HepG2 (cell line): ENCODE results near the gene ATP8A1.

Experiments used
- EP300 ChIP-seq, 3 experiments: sonication (generic) in 1 of 3; formaldehyde crosslinking in 1 of 3; IDR thresholded peaks; 2 replicates each; pipeline versions ENCODE4 v1.5.1 to v1.6.1; 2011 to 2020; ENCODE audit warnings: low read depth in 2 of 3, low read length in 2 of 3, borderline replicate concordance in 1 of 3, improper control_type of control experiment in 1 of 3, mild to moderate bottlenecking in 1 of 3, missing genetic modification reagents in 1 of 3, moderate library complexity in 1 of 3
- SCMH1 ChIP-seq: sonication (generic); formaldehyde crosslinking; IDR thresholded peaks from 2 replicates; pipeline ENCODE4 v1.9.0; 2021; ENCODE audit warnings: missing genetic modification reagents, mild to moderate bottlenecking, borderline replicate concordance
- ZNF660 ChIP-seq: sonication (generic); formaldehyde crosslinking; IDR thresholded peaks from 2 replicates; pipeline ENCODE4 v1.5.1; 2020; ENCODE audit warnings: mild to moderate bottlenecking, low read depth, missing genetic modification reagents, borderline replicate concordance
- ZNF878 ChIP-seq: sonication (generic); formaldehyde crosslinking; IDR thresholded peaks from 2 replicates; pipeline ENCODE4 v1.8.1; 2023; ENCODE audit warnings: mild to moderate bottlenecking, missing genetic modification reagents, moderate library complexity

- TF ChIP-seq ZNF660 (CRISPR knock-in tag): no peak
- TF ChIP-seq EP300 (IDR thresholded peaks at IDR 0.05; ENCODE audit: low read depth in 2 of 2, low read length in 2 of 2): no peak
- no peak for TF ChIP-seq EP300 (CRISPR knock-in tag; IDR thresholded peaks at IDR 0.05; ENCODE audit: borderline replicate concordance)
- TF ChIP-seq ZNF878 (CRISPR knock-in tag): no peak
- no peak for TF ChIP-seq SCMH1 (CRISPR knock-in tag)
These were observed 56.3 kb downstream of the ATP8A1 start for GRCh38 chr4:42600578-42600977.
